ENCODE measurements around the gene METTL17. TPM values are rescaled to one million over a fixed set of nuclear protein-coding genes. Genes with fewer than 3 reads are reported as not detected.

Gene METTL17
- total and polyA plus RNA-seq, 2 donors (not counting 3 experiments of a cell fraction or from before 2014, with no cell fraction given) = 60.6 to 90.6 TPM

DNA sequence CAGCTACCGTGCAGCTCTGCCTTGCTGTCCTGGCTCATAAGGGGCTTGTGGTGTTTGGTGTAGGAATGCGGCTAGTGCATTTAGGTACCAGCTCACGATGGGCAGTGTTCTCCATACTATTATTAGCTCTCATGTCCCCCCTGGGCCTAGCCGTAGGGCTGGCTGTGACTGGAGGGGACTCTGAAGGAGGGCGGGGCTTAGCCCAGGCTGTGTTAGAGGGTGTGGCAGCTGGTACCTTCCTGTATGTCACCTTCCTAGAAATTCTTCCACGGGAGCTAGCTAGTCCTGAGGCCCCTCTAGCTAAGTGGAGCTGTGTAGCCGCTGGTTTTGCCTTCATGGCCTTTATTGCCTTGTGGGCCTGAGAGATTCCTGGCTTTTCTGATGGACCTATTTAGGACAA is 11.4 kb downstream of the METTL17 start:
- intact Hi-C loops (cut with micrococcal nuclease) = no loop called here
- BruUV-seq (replicated peaks) = no TSS peak
- no peaks in the 10 kb centered on the region for H3K27me3 ChIP-seq (ENCODE audit: control insufficient read depth in 2 of 2, insufficient read depth in 2 of 2, low read length in 2 of 2)
- no peak overlapping the region for H3K27ac ChIP-seq (ENCODE audit: insufficient read depth, low read depth, low read length)
- no peak for TF ChIP-seq FOS (IDR thresholded peaks at IDR 0.05; ENCODE audit: borderline replicate concordance, insufficient read depth, low read length)
- no peak for TF ChIP-seq CTCF (IDR thresholded peaks at IDR 0.05; ENCODE audit: extremely low read depth in 1 of 2, insufficient read depth in 1 of 2, low read depth in 1 of 2, low read length in 2 of 2)
- TF ChIP-seq, protein P1, sequence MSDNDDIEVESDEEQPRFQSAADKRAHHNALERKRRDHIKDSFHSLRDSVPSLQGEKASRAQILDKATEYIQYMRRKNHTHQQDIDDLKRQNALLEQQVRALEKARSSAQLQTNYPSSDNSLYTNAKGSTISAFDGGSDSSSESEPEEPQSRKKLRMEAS (IDR thresholded peaks at IDR 0.05; ENCODE audit: insufficient read depth, insufficient read length) = no peak
- H3K36me3 ChIP-seq (ENCODE audit: control insufficient read depth in 2 of 2, extremely low read depth in 1 of 2, insufficient read depth in 2 of 2, low read length in 2 of 2) = peaks cover 3 to 4% of the 10 kb centered on the region in 2 experiments
- H3K79me2 ChIP-seq (ENCODE audit: control insufficient read depth, insufficient read depth, low read length) = no peaks in the 10 kb centered on the region
- H3K4me3 ChIP-seq (replicated peaks in 1 of 3; ENCODE audit: insufficient read depth in 1 of 3, low read depth in 1 of 3, low read length in 3 of 3) = no peak overlapping the region
- H3K9me3 ChIP-seq (replicated peaks; ENCODE audit: control insufficient read depth, insufficient read depth, low read length) = no peaks in the 10 kb centered on the region
- H2AFZ ChIP-seq (ENCODE audit: low read depth, low read length) = no peak overlapping the region
- no peak for FAIRE-seq
- CTCF ChIA-PET = interaction anchor here (1.1 to 1.4 kb wide), 2 partner anchors 14 to 67 kb away, joined by 3 to 5 read pairs; no protein-coding TSS in a partner anchor
- no peak for DNase-seq (ENCODE audit: low read depth, low spot score)
- H3K9me1 ChIP-seq (replicated peaks; ENCODE audit: control insufficient read depth, extremely low read depth, insufficient read depth, low read length) = no peaks in the 10 kb centered on the region
- dilution Hi-C loops (cut with MboI; ENCODE audit: extremely low pct_ligation_motif_present, low sequenced_read_pairs) = no loop called here
- H3K4me1 ChIP-seq (ENCODE audit: control insufficient read depth, extremely low read depth, insufficient read depth, low read length) = no peaks in the 10 kb centered on the region
- POLR2A ChIA-PET = no interaction called here
- no peaks in the 10 kb centered on the region for H4K20me1 ChIP-seq (replicated peaks; ENCODE audit: control insufficient read depth, extremely low read depth, insufficient read depth, low read length)
- H3K4me2 ChIP-seq (ENCODE audit: insufficient read depth, low read length) = no peak overlapping the region
- H3K9ac ChIP-seq (replicated peaks; ENCODE audit: extremely low read depth, insufficient read depth, low read length) = no peak overlapping the region

- CTCF ChIA-PET = interaction anchor here (0.7 to 2.9 kb wide), 5 partner anchors 10 to 43 kb away, joined by 3 to 42 read pairs (median 5); no protein-coding TSS in a partner anchor
- Histone ChIP-seq H3K4me2 (ENCODE audit: insufficient read depth, low read length) (no peak overlapping the region), H3K9me1 (replicated peaks; ENCODE audit: control insufficient read depth, extremely low read depth, insufficient read depth, low read length) (no peaks in the 10 kb centered on the region), H3K9ac (replicated peaks; ENCODE audit: extremely low read depth, insufficient read depth, low read length) (no peak overlapping the region), H3K27me3 (ENCODE audit: control insufficient read depth in 2 of 2, insufficient read depth in 2 of 2, low read length in 2 of 2) (no peaks in the 10 kb centered on the region), H4K20me1 (replicated peaks; ENCODE audit: control insufficient read depth, extremely low read depth, insufficient read depth, low read length) (no peaks in the 10 kb centered on the region), H3K79me2 (ENCODE audit: control insufficient read depth, insufficient read depth, low read length) (no peaks in the 10 kb centered on the region), H3K36me3 (ENCODE audit: control insufficient read depth in 2 of 2, extremely low read depth in 1 of 2, insufficient read depth in 2 of 2, low read length in 2 of 2) (no peaks in the 10 kb centered on the region), H3K4me1 (ENCODE audit: control insufficient read depth, extremely low read depth, insufficient read depth, low read length) (no peaks in the 10 kb centered on the region), H3K9me3 (replicated peaks; ENCODE audit: control insufficient read depth, insufficient read depth, low read length) (no peaks in the 10 kb centered on the region), H3K27ac (ENCODE audit: insufficient read depth, low read depth, low read length) (no peak overlapping the region), H2AFZ (ENCODE audit: low read depth, low read length) (no peak overlapping the region), H3K4me3 (replicated peaks in 1 of 3; ENCODE audit: insufficient read depth in 1 of 3, low read depth in 1 of 3, low read length in 3 of 3) (no peak overlapping the region)
- DNase-seq (ENCODE audit: low read depth, low spot score) (no peak), FAIRE-seq (no peak)
- POLR2A ChIA-PET = no interaction called here
- TF ChIP-seq MYC (IDR thresholded peaks at IDR 0.05; ENCODE audit: low read depth, low read length) (no peak), FOS (IDR thresholded peaks at IDR 0.05; ENCODE audit: borderline replicate concordance, insufficient read depth, low read length) (no peak), CTCF (IDR thresholded peaks at IDR 0.05; ENCODE audit: extremely low read depth in 1 of 2, insufficient read depth in 1 of 2, low read depth in 1 of 2, low read length in 2 of 2) (no peak), EZH2 (IDR thresholded peaks at IDR 0.05; ENCODE audit: borderline replicate concordance, low read depth, low read length, severe bottlenecking) (no peak), POLR2AphosphoS5 (IDR thresholded peaks at IDR 0.05; ENCODE audit: insufficient read depth, low read depth, low read length) (no peak), GATA2 (IDR thresholded peaks at IDR 0.05; ENCODE audit: insufficient read depth, insufficient read length, low read depth, low read length) (no peak), POLR2A (IDR thresholded peaks at IDR 0.05; ENCODE audit: low read depth, low read length) (no peak), JUN (IDR thresholded peaks at IDR 0.05; ENCODE audit: borderline replicate concordance, insufficient read depth, insufficient read length, low read depth) (no peak)
- TF ChIP-seq, protein P1 (IDR thresholded peaks at IDR 0.05; ENCODE audit: insufficient read depth, insufficient read length) = no peak
- BruUV-seq (replicated peaks) = no TSS peak
- dilution Hi-C loops (cut with MboI; ENCODE audit: extremely low pct_ligation_motif_present, low sequenced_read_pairs) (no loop called here), intact Hi-C loops (cut with micrococcal nuclease) (no loop called here)
Observed at GRCh38 chr14:21003788-21004346, 14.1 kb downstream of the METTL17 start.

Data from endothelial cell of umbilical vein (primary cell).